T-cell (primary cell): ENCODE measurements around the gene ARHGAP25. TPM values are rescaled to one million over a fixed set of nuclear protein-coding genes. Genes with fewer than 3 reads are reported as not detected.
A peak's percentile ranks its signal among the peaks of the same experiment; 100 is the strongest.

ENCODE experiments used
- ATAC-seq, 4 experiments: fragments of 200-7000 bp in 3 of 4; fragments of 150-1000 bp in 1 of 4; cut with Tn5 transposase; replicated peaks in 1 of 4; 1 replicate in 3 of 4; 2 replicates in 1 of 4; pipeline ENCODE4 v1.10.0; 2021; ENCODE audit warnings: moderate library complexity in 3 of 4, mild to moderate bottlenecking in 2 of 4, moderate number of reproducible peaks in 1 of 4
- CTCF ChIA-PET, 2 donors: fragments of 300-600 bp; sonication (Branson Sonifier 250); formaldehyde crosslinking; loops; one replicate each; lab custom pipeline; 2022; ENCODE audit warnings: antibody characterized with exemption in 2 of 2; lab: Charles Lee
- POLR2A ChIA-PET, 2 donors: fragments of 300-600 bp; sonication (Branson Sonifier 250); formaldehyde crosslinking; loops; one replicate each; lab custom pipeline; 2022; ENCODE audit warnings: antibody characterized with exemption in 2 of 2; lab: Charles Lee
- DNase-seq, 35 experiments: peaks; one replicate each; pipeline versions ENCODE4 v3.0.0 to v3.0.0-alpha.2; 2013 to 2023
- H3K27ac ChIP-seq: one replicate; pipeline ENCODE4 v1.5.1; 2013; ENCODE audit warnings: low read length
- H3K27me3 ChIP-seq, 2 experiments: replicated peaks in 1 of 2; 1 replicate in 1 of 2; 2 replicates in 1 of 2; pipeline versions ENCODE4 v1.6.1 to v1.7.0; 2013; ENCODE audit warnings: low read length in 1 of 2, mixed read lengths in 1 of 2; ENCODE audit not compliant: control insufficient read depth in 2 of 2, insufficient read depth in 2 of 2; ENCODE audit errors: extremely low read depth in 1 of 2
- H3K36me3 ChIP-seq, 2 donors: 1 replicate in 1 of 2; 2 replicates in 1 of 2; pipeline versions ENCODE4 v1.6.1 to v1.7.0; 2013; ENCODE audit warnings: low read length in 1 of 2; ENCODE audit not compliant: control insufficient read depth in 2 of 2, insufficient read depth in 1 of 2; ENCODE audit errors: extremely low read depth in 1 of 2
- H3K4me1 ChIP-seq, 2 experiments: 1 replicate in 1 of 2; 2 replicates in 1 of 2; pipeline versions ENCODE4 v1.6.1 to v1.7.0; 2013; ENCODE audit warnings: low read length in 2 of 2, mixed read lengths in 1 of 2; ENCODE audit not compliant: insufficient read depth in 2 of 2, control insufficient read depth in 1 of 2; ENCODE audit errors: extremely low read depth in 1 of 2
- H3K4me3 ChIP-seq, 2 donors: 1 replicate in 1 of 2; 2 replicates in 1 of 2; pipeline versions ENCODE4 v1.5.1 to v1.7.0; 2013; ENCODE audit warnings: mild to moderate bottlenecking in 2 of 2, low read length in 1 of 2, moderate library complexity in 1 of 2; ENCODE audit not compliant: control insufficient read depth in 1 of 2; ENCODE audit errors: extremely low read depth in 1 of 2
- H3K9me3 ChIP-seq: 2 replicates; pipeline ENCODE4 v1.7.0; 2013
- H3K27ac Mint-ChIP-seq, 2 donors: one replicate each; pipeline ENCODE4 v1.8.0; 2020 to 2021; ENCODE audit warnings: mild to moderate bottlenecking in 2 of 2, mixed read lengths in 2 of 2
- H3K27me3 Mint-ChIP-seq, 2 donors: one replicate each; pipeline ENCODE4 v1.8.0; 2021 to 2022; ENCODE audit warnings: mixed read lengths in 2 of 2
- H3K36me3 Mint-ChIP-seq: one replicate; pipeline ENCODE4 v1.8.0; 2021; ENCODE audit warnings: mixed read lengths
- H3K4me1 Mint-ChIP-seq, 3 donors: one replicate each; pipeline ENCODE4 v1.8.0; 2020 to 2022; ENCODE audit warnings: mixed read lengths in 3 of 3, mild to moderate bottlenecking in 1 of 3
- H3K4me3 Mint-ChIP-seq, 3 donors: one replicate each; pipeline ENCODE4 v1.8.0; 2020 to 2022; ENCODE audit warnings: mild to moderate bottlenecking in 3 of 3, mixed read lengths in 3 of 3, moderate library complexity in 3 of 3
- H3K9me3 Mint-ChIP-seq, 3 donors: one replicate each; pipeline ENCODE4 v1.8.0; 2020 to 2022; ENCODE audit warnings: mixed read lengths in 3 of 3
- WGBS: methylation state at CpG from one replicate; pipeline ENCODE4 v1.1.5; 2013; ENCODE audit warnings: missing lambda C conversion rate; ENCODE audit not compliant: insufficient coverage; 5-methylcytosine and 5-hydroxymethylcytosine counted together
- total RNA-seq, 35 experiments: library from RNA in 6 of 35; stranded (reverse) in 6 of 35; fragments of 120-200 nt in 1 of 35; gene quantifications; one replicate each; pipeline versions ENCODE4 v1.2.1 to v1.2.4 and lab custom pipeline; 2013 to 2026

The ARHGAP25 gene
- total RNA-seq, 5 donors from 2014 or later (not counting 1 experiment from before 2014, with no cell fraction given), result 103 to 134 (median 123) TPM

- CTCF ChIA-PET, result interaction anchor here (0.7 to 4.1 kb wide), 12 partner anchors 12 to 258 kb away, joined by 3 to 25 read pairs (median 5); partner anchors contain the start of gene ARHGAP25 (in 1 of the 2)
- H3K9me3 ChIP-seq, result no peaks in the 10 kb centered on the region
- Mint-ChIP-seq H3K27ac (peak overlapping the region; percentile 97 to 98), H3K4me1 (peaks cover 91 to 96% (median 94%) of the 10 kb centered on the region in 3 donors), H3K36me3 (no peaks in the 10 kb centered on the region), H3K4me3 (peak overlapping the region; percentile 66 to 73 (median 70)), H3K9me3 (no peaks in the 10 kb centered on the region), H3K27me3 (peaks cover 0 to 1% of the 10 kb centered on the region in 2 donors)
- H3K4me1 ChIP-seq, result peaks cover 57 to 81% of the 10 kb centered on the region in 2 experiments
- WGBS, result 7% methylated on average over 6 of the region's 8 CpGs
- ATAC-seq (peak; percentile 80 to 86 (median 84)), DNase-seq (peak in 21 of 35 experiments; percentile 23 to 75 (median 35))
- H3K36me3 ChIP-seq, result no peaks in the 10 kb centered on the region
- no peaks in the 10 kb centered on the region for H3K27me3 ChIP-seq
- POLR2A ChIA-PET, result interaction anchor here (0.6 kb wide), 3 partner anchors 12 to 100 kb away, joined by 3 to 5 read pairs (median 4); no protein-coding TSS in a partner anchor
- peak overlapping the region in 1 of 2 donors; percentile 18 for H3K4me3 ChIP-seq
- peak overlapping the region; percentile 77 for H3K27ac ChIP-seq
These were observed 13.0 kb upstream of the ARHGAP25 start for GRCh38 chr2:68721482-68722101.

- ATAC-seq (no peak), DNase-seq (no peak)
- CTCF ChIA-PET, result interaction anchor here (0.6 to 4.1 kb wide), 12 partner anchors 8 to 259 kb away, joined by 3 to 25 read pairs (median 4); partner anchors contain the start of gene ARHGAP25 (in 1 of the 2)
- Mint-ChIP-seq H3K27me3 (peaks cover 0 to 1% of the 10 kb centered on the region in 2 donors), H3K4me1 (peaks cover 91 to 96% (median 94%) of the 10 kb centered on the region in 3 donors), H3K9me3 (no peaks in the 10 kb centered on the region), H3K4me3 (peak overlapping the region in 1 of 3 donors; percentile 66), H3K36me3 (no peaks in the 10 kb centered on the region), H3K27ac (peak overlapping the region; percentile 97 to 98)
- POLR2A ChIA-PET, result interaction anchor here (0.5 to 0.7 kb wide), 4 partner anchors 15 to 778 kb away, joined by 3 to 5 read pairs (median 3); no protein-coding TSS in a partner anchor
- 96% methylated on average over 4 of the region's 8 CpGs for WGBS
- no peak overlapping the region for H3K4me3 ChIP-seq
- no peaks in the 10 kb centered on the region for H3K36me3 ChIP-seq
- H3K9me3 ChIP-seq, result no peaks in the 10 kb centered on the region
- H3K27ac ChIP-seq, result peak overlapping the region; percentile 77
- H3K4me1 ChIP-seq, result peaks cover 57 to 87% of the 10 kb centered on the region in 2 experiments
- H3K27me3 ChIP-seq, result no peaks in the 10 kb centered on the region
These were observed 11.9 kb upstream of the ARHGAP25 start for GRCh38 chr2:68722712-68723111.

GRCh38 chr2:68723181-68723580 lies 11.4 kb upstream of the ARHGAP25 start:
- DNase-seq, result no peak
- Mint-ChIP-seq H3K27me3 (peaks cover 0 to 1% of the 10 kb centered on the region in 2 donors), H3K9me3 (no peaks in the 10 kb centered on the region), H3K36me3 (no peaks in the 10 kb centered on the region), H3K4me3 (no peak overlapping the region), H3K4me1 (peaks cover 91 to 96% (median 94%) of the 10 kb centered on the region in 3 donors), H3K27ac (peak overlapping the region; percentile 97 to 98)
- no peaks in the 10 kb centered on the region for H3K27me3 ChIP-seq
- H3K9me3 ChIP-seq, result no peaks in the 10 kb centered on the region
- ChIA-PET CTCF (interaction anchor here (0.8 to 4.1 kb wide), 5 partner anchors 11 to 36 kb away, joined by 3 to 25 read pairs (median 3); no protein-coding TSS in a partner anchor), POLR2A (no interaction called here)
- WGBS, result 33% methylated on average over 1 of the region's 2 CpGs
- ATAC-seq, result no peak
- peak overlapping the region; percentile 77 for H3K27ac ChIP-seq
- H3K4me3 ChIP-seq, result no peak overlapping the region
- no peaks in the 10 kb centered on the region for H3K36me3 ChIP-seq
- H3K4me1 ChIP-seq, result peaks cover 53 to 88% of the 10 kb centered on the region in 2 experiments

GRCh38 chr2:68726100-68726499 lies 8.5 kb upstream of the ARHGAP25 start:
- Mint-ChIP-seq H3K36me3 (no peaks in the 10 kb centered on the region), H3K27me3 (peaks cover 0 to 1% of the 10 kb centered on the region in 2 donors), H3K9me3 (no peaks in the 10 kb centered on the region), H3K4me1 (peaks cover 76 to 82% (median 76%) of the 10 kb centered on the region in 3 donors), H3K4me3 (no peak overlapping the region), H3K27ac (peak overlapping the region; percentile 75 to 93)
- no peak overlapping the region for H3K4me3 ChIP-seq
- no peaks in the 10 kb centered on the region for H3K9me3 ChIP-seq
- ATAC-seq (no peak), DNase-seq (no peak)
- WGBS, result 95% methylated on average over 4 of the region's 6 CpGs
- H3K27me3 ChIP-seq, result no peaks in the 10 kb centered on the region
- peaks cover 34 to 63% of the 10 kb centered on the region in 2 experiments for H3K4me1 ChIP-seq
- ChIA-PET CTCF (interaction anchor here (0.7 to 1.4 kb wide), 5 partner anchors 17 to 144 kb away, joined by 3 to 8 read pairs (median 3); no protein-coding TSS in a partner anchor), POLR2A (no interaction called here)
- H3K27ac ChIP-seq, result peak overlapping the region; percentile 73
- no peaks in the 10 kb centered on the region for H3K36me3 ChIP-seq

- peaks cover 27 to 56% of the 10 kb centered on the region in 2 experiments for H3K4me1 ChIP-seq
- no peaks in the 10 kb centered on the region for H3K36me3 ChIP-seq
- Mint-ChIP-seq H3K27me3 (no peaks in the 10 kb centered on the region), H3K4me1 (peaks cover 71 to 82% (median 73%) of the 10 kb centered on the region in 3 donors), H3K27ac (peak overlapping the region; percentile 93), H3K9me3 (no peaks in the 10 kb centered on the region), H3K36me3 (no peaks in the 10 kb centered on the region), H3K4me3 (peak overlapping the region in 2 of 3 donors; percentile 17 to 37)
- 21% methylated on average over 2 of the region's 11 CpGs for WGBS
- no peaks in the 10 kb centered on the region for H3K27me3 ChIP-seq
- ChIA-PET POLR2A (no interaction called here), CTCF (interaction anchor here (1.0 to 1.4 kb wide), 5 partner anchors 9 to 25 kb away, joined by 3 to 8 read pairs (median 4); no protein-coding TSS in a partner anchor)
- no peaks in the 10 kb centered on the region for H3K9me3 ChIP-seq
- H3K4me3 ChIP-seq, result no peak overlapping the region
- H3K27ac ChIP-seq, result peak overlapping the region; percentile 73
- peak; percentile 53 to 87 (median 77) for DNase-seq
- peak; percentile 97 to 100 (median 99) for ATAC-seq
These were observed 7.8 kb upstream of the ARHGAP25 start for GRCh38 chr2:68726608-68727367.
